ENCODE measurements around the gene FAM8A1. TPM values are rescaled to one million over a fixed set of nuclear protein-coding genes. Genes with fewer than 3 reads are reported as not detected.
"Not testable (repeated sequence)": the region's sequence is repeated elsewhere in the genome, so short reads cannot be mapped to it uniquely, and the experiment has no call there.

The FAM8A1 gene, protein sequence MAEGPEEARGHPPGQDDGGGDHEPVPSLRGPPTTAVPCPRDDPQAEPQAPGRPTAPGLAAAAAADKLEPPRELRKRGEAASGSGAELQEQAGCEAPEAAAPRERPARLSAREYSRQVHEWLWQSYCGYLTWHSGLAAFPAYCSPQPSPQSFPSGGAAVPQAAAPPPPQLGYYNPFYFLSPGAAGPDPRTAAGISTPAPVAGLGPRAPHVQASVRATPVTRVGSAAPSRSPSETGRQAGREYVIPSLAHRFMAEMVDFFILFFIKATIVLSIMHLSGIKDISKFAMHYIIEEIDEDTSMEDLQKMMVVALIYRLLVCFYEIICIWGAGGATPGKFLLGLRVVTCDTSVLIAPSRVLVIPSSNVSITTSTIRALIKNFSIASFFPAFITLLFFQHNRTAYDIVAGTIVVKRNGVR
- total RNA-seq: 30.0 TPM

DNA sequence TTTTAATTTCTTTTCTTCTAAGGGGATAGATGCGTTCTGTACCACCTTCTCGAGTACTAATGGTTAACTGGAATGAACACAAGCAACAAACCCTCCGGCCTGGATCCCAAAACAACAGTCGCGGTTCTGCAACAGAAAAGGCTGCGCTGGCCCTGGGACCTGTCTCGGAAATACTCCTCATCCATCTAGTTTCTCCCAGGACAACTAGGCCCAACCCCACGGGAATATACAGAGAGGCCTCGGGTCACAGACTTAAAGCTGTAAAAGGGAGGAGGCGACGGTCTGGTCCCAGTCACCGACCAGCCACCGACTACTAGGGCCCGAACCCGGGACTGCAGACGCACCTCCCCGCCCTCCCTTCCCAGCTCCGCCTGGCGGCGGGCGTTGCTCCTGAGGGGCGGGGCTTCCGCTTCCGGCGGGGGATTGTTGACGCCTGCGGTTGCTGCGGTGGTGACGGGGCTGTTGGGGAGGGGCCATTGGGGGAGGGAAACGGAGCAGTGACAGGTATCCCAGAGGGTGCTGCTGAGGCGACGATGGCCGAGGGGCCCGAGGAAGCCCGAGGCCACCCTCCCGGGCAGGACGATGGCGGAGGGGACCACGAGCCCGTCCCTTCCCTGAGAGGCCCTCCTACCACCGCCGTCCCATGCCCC, at the start of gene FAM8A1:
FAM8A1 (plus strand) TSS at position 426 of the 650 bp plus-strand sequence; CDS start at position 534, 108 bp downstream.
- peak; percentile 91 for DNase-seq

GRCh38 chr6:17551383-17551958, 48.6 kb upstream of the FAM8A1 start:
- DNase-seq: no peak

- DNase-seq: no peak
These were observed 47.2 kb upstream of the FAM8A1 start for GRCh38 chr6:17552861-17553260.

GRCh38 chr6:17556014-17556413, 44.1 kb upstream of the FAM8A1 start:
- no peak for DNase-seq

DNA sequence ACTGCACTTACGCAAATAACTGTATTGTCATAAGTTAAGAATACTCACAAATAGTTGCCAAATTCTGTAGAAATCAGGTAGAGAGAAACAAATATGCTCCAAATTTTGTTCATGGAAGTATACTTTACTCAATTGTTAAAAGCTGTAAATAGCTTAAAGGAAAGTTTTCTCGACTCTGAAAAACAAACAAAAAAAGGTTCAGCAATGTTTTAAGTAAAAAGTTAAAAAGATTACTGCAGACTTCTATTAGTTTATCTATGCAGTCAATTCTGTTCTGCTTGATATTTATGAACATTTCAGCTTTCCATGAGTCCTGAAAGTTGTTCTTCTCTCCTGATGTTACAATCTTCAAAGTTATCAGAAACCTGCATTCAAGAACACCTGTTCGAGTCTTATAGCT, 37.5 kb upstream of the FAM8A1 start:
- DNase-seq: no peak

- no peak for DNase-seq
These were observed 34.7 kb upstream of the FAM8A1 start for GRCh38 chr6:17565399-17565798.

DNA sequence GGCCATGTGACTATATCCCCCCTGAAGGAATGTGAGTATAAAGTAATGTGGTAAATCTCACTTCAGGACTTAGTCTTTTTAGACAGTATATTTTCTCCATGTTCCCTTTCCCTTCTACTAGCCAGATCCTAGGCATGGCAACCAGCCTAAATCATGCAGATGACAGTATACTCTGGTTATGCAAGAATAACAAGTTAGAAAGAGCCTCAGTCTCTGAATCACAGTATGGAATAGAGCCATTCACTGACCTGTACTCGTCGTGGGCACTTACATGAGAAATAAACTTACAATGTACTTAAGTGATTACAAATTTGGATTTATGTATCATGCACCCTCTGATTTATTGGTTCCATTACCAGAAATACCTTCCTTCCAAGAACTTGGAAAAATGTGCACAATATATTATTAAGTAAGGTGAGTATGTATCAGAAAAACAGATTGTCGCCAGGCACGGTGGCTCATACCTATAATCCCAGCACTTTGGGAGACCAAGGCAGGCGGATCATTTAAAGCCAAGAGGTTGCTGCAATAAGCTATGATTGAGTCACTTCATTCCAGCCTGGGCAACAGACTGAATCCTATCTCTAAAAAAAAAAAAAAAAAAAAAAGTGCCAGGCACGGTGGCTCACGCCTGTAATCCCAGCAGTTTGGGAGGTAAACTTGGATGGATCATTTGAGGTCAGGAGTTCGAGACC, 25.1 kb upstream of the FAM8A1 start:
- DNase-seq: no peak

DNA sequence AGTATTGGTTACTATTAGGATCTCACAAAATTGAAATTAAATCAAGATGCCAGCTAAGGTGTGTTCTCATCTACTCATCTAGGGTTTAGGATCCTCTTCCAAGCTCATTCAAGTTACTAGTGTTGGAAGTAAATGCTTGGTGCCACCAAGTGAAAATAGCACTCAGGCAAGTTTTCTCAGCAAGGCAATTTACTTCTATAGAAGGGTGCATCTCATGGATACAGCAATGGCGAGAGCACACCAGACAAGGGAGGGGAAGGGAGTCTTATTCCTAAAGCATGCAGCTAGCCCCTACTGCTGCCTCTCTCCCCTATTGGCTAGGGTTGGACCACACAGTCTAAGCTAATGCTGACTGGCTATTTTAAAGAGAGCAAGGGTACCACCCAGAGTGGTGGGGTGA, 23.0 kb upstream of the FAM8A1 start:
- DNase-seq: no peak

GRCh38 chr6:17580518-17581048, 19.5 kb upstream of the FAM8A1 start:
- DNase-seq: peak; percentile 27

DNA sequence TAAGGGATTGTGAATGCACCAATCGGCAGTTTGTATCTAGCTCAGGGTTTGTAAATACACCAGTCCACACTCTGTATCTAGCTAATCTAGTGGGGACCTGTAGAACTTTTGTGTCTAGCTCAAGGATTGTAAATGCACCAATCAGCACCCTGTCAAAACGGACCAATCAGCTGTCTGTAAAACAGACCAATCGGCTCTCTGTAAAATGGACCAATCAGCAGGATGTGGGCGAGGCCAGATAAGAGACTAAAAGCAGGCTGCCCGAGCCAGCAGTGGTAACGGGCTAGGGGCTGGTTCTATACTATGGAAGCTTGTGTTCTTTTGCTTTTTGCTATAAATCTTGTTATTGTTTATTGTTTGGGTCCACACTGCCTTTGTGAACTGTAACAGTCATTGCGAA, 18.8 kb upstream of the FAM8A1 start:
- DNase-seq: not testable (repeated sequence)

DNA sequence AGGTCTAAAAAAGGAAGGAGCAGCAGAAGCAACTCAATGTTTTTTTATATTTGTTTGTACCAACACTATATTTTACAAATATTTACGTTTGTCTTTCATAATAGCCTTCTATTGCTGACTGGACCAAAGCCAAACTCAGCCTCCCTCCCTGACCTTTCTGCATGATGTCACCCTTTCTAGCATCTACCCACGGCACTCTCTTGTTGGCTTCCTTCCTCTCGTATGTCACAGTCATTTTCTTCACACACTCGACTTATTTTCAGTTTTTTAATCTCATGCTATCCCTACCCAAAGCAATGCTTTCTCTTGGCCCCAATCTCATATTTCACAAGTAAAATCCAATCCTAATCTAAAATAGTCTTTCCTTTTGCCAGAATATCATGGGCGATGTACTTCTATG, 16.3 kb upstream of the FAM8A1 start:
- DNase-seq: no peak

DNA sequence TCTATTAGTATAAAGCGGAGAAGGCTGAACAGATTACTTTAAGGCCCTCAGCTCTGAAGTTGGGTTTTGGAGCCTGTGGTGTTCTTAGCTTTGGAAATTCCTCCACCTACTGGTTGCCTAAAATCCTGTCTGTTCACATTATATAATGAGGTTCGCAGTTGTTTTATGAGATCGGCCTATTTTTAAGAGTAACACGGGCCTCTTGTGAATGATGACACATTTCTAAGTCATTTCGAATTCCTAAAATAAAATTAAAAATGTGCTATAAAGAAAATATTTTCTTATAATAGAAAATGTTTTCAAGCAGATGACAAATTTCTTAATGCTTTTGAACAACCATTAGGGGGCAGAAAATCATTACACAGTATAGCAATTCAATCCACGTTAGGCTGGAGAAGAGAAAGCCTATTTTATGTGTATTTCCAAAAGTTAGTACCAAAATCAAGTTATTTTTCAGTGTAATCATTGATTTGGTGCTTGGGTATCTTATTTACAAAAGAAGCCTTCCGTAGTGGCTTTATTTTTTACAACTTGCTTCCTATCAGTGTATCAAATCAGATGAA, 15.8 kb upstream of the FAM8A1 start:
- peak; percentile 90 for DNase-seq

DNA sequence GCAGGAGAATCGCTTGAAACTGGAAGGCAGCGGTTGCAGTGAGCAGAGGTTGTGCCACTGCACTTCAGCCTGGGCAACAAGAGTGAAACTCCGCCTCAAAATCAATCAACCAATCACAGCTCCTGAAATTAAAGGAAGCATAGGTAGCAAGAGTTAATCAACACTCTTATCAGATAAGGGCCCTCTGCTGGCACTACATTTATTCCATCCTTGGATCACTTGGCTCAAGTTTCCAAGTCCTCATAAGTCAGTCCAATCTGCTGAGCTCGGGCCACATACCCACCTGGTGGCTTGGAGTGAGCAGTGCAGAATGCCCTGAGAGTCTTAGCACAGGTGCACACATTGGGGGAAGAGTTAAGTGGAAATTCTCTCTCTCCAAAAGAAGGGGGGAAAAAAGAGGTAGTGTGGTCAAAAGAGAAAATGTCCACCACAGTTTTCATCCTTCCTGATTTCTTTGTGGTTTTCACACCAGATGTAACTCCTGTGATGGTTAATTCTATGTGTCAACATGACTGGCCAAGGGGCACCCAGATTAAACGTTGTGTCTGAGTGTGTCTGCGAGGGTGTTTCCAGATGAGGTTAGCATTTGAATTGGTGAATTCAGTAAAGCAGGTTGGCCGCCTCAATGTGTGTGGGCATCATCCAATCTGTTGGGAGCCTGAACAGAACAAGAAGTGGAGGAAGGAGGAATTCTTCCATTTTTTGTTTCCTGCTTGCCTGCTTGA, 14.2 kb upstream of the FAM8A1 start:
- no peak for DNase-seq

- not testable (repeated sequence) for DNase-seq
These were observed 13.5 kb upstream of the FAM8A1 start for GRCh38 chr6:17586623-17587022.

DNA sequence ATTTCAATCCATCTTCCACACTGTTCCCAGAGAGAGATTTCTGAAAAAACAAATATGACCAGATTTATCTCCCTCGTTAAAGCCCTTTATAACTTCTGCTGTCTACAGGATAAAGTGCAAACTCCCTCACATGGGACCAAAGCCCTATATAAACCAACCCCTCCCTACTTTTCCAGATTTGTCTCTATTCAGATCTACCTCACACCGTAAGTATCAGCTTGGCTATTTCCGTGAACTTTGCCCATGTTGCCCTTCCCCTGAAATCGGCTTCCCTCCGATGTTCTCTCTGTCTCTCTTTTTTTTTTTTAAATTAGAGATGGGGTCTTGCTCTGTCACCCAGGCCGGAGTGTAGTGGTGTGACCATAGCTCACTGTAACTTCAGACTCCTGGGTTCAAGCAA, 12.1 kb upstream of the FAM8A1 start:
- no peak for DNase-seq

DNA sequence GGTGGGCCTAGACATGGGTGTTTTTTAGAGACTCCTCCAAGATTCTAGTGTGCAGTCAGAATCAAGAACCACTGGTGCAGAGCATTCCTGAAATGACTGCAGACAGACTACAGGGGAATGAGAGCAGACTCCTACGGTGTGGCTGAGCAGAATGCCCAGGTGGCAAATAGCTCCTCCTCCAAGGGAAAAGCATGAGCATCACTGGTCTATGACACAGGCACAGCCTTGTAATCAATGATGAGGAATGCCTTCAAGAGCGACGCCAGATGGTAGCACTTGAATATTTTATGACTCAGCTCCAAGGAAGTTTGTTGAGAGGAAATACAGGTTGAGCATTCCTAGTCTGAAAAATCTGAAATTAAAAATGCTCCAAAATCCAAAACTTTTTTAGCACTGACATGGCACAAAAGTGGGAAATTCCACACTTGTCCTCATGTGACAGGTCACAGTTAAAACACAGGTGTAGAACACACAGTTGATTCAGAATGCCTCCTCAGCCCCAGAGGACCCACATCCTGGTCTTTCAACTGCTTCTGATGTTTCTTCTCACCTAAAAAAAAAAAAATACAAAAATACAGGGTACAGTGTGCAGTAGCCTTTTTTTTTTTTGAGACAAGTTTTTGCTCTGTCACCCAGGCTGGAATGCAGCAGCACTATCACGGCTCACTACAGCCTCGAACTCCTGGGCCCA, 10.6 kb upstream of the FAM8A1 start:
- peak; percentile 4 for DNase-seq

DNA sequence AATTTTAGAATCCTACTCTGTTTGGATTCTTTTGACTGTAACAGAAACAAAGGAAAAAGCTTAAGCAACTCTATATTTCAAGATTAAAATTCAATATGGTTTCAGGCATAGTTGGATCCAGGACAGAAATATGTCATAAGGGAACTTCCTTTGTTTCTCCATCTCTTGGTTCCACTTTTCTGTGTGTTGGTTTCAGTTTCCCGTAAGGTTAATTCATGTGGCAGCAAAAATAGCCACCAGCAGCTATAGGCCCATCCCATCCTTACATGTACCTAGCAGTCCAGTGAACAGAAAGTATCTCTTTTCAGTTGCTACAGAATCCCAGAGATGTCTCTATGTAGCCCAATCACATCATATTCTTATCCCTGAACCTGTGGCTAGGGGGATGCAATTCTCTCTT, 8.8 kb upstream of the FAM8A1 start:
- DNase-seq: no peak

DNA sequence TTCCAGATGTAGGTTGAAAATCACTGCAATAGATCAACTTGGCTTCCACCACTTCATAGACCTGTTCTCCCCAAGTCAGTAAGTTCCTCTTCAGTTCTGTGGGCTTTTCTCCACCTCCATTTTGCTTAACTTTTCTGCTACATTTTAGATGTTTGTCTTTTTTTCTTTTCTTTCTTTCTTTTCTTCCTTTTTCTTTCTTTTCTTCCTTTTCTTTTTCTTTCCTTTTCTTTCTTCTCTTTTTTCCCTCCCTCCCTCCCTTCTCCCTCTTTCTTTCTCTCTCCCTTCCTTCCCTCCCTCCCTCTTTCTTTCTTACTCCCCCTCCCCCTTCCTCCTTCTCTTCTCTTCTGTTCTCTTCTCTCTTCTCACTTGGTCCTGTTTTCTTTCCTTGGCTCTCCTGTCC, 6.9 kb upstream of the FAM8A1 start:
- DNase-seq: no peak

DNA sequence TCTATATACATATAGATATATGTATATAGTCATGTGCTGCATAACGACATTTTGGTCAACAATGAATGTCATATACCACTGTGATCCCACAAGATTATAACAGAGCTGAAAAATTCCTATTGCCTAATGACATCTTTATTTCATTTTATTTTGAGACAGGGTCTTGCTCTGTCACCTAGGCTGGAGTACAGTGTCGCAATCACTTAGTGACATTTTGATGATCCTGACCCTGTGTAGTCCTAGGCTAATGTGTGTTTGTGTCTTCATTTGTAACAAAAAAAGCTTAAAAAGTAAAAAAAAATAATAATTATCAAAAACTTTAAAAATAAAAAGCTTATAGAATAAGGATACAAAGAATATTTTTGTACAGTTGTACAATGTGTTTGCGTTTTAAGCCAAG, 4.0 kb upstream of the FAM8A1 start:
- no peak for DNase-seq

GRCh38 chr6:17600527-17601385, 654 bp downstream of the FAM8A1 start:
- DNase-seq: no peak

All from skin of body (tissue), 2 donors.